ENCODE results near the gene ASAH2B.
"Not testable (repeated sequence)": the region's sequence is repeated elsewhere in the genome, so short reads cannot be mapped to it uniquely, and the experiment has no call there.

DNA sequence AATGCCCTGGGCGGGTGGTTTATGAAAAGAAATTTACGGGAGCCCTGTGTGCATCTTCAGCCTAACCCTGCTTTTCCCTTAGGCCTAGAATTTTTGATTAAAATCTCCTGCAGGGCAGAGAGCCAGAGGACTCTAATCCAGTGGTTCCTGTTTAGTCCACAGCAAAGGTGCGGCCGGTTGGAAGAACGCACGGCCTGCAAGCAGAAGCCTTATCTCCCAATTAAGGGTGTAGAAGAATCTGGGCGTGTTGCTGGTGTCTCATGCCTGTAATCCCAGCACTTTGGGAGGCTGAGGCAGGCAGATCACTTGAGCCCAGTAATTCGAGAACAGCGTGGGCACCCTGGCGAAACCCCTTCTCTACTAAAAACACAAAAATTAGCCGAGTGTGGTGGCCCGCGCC is 29.5 kb upstream of the ASAH2B start:
- TF ChIP-seq RAD21 (IDR thresholded peaks at IDR 0.05; ENCODE audit: low read length); POLR2A (IDR thresholded peaks at IDR 0.05; ENCODE audit: low read depth, low read length); SMC3 (IDR thresholded peaks at IDR 0.05; ENCODE audit: low read depth, low read length); MAZ (IDR thresholded peaks at IDR 0.05; ENCODE audit: borderline replicate concordance, low read depth, low read length): not testable (repeated sequence)
- TF ChIP-seq, protein P1, sequence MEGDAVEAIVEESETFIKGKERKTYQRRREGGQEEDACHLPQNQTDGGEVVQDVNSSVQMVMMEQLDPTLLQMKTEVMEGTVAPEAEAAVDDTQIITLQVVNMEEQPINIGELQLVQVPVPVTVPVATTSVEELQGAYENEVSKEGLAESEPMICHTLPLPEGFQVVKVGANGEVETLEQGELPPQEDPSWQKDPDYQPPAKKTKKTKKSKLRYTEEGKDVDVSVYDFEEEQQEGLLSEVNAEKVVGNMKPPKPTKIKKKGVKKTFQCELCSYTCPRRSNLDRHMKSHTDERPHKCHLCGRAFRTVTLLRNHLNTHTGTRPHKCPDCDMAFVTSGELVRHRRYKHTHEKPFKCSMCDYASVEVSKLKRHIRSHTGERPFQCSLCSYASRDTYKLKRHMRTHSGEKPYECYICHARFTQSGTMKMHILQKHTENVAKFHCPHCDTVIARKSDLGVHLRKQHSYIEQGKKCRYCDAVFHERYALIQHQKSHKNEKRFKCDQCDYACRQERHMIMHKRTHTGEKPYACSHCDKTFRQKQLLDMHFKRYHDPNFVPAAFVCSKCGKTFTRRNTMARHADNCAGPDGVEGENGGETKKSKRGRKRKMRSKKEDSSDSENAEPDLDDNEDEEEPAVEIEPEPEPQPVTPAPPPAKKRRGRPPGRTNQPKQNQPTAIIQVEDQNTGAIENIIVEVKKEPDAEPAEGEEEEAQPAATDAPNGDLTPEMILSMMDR (conservative IDR thresholded peaks at IDR 0.05; ENCODE audit: low read depth, low read length), result not testable (repeated sequence)
- TF ChIP-seq, protein P2, sequence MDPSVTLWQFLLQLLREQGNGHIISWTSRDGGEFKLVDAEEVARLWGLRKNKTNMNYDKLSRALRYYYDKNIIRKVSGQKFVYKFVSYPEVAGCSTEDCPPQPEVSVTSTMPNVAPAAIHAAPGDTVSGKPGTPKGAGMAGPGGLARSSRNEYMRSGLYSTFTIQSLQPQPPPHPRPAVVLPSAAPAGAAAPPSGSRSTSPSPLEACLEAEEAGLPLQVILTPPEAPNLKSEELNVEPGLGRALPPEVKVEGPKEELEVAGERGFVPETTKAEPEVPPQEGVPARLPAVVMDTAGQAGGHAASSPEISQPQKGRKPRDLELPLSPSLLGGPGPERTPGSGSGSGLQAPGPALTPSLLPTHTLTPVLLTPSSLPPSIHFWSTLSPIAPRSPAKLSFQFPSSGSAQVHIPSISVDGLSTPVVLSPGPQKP (IDR thresholded peaks at IDR 0.05; ENCODE audit: borderline replicate concordance, low read depth, low read length), result not testable (repeated sequence)

All from IMR-90 (cell line).